NCI-H345 treated with DMSO at 0.1 percent for 48 hours (cell line): ENCODE measurements around the gene SHQ1.
"Not testable (repeated sequence)": the region's sequence is repeated elsewhere in the genome, so short reads cannot be mapped to it uniquely, and the experiment has no call there.

Experiments used
- DNase-seq: peaks from one replicate; lab custom pipeline; 2025; ENCODE audit not compliant: unreplicated experiment; lab: John Stamatoyannopoulos, UW

SHQ1 gene

GRCh38 chr3:72803573-72803972, 44.7 kb downstream of the SHQ1 start:
- DNase-seq, result no peak

- no peak for DNase-seq
These were observed 46.2 kb downstream of the SHQ1 start for GRCh38 chr3:72802001-72802400.

GRCh38 chr3:72800869-72801268, 47.4 kb downstream of the SHQ1 start:
- DNase-seq, result no peak

GRCh38 chr3:72798552-72799195, 49.6 kb downstream of the SHQ1 start:
- DNase-seq, result no peak

GRCh38 chr3:72797773-72798543, 50.3 kb downstream of the SHQ1 start:
- DNase-seq, result peak; percentile 93

GRCh38 chr3:72794079-72794478, 54.2 kb downstream of the SHQ1 start:
- no peak for DNase-seq

- no peak for DNase-seq
These were observed 57.1 kb downstream of the SHQ1 start for GRCh38 chr3:72791161-72791560.

GRCh38 chr3:72789786-72790185, 58.5 kb downstream of the SHQ1 start:
- no peak for DNase-seq

- not testable (repeated sequence) for DNase-seq
These were observed 60.0 kb downstream of the SHQ1 start for GRCh38 chr3:72788232-72788631.

GRCh38 chr3:72786668-72787067, 61.6 kb downstream of the SHQ1 start:
- no peak for DNase-seq

GRCh38 chr3:72784226-72784625, 64.0 kb downstream of the SHQ1 start:
- no peak for DNase-seq

- peak; percentile 43 for DNase-seq
These were observed 65.7 kb downstream of the SHQ1 start for GRCh38 chr3:72782521-72782920.

- DNase-seq, result no peak
These were observed 78.3 kb downstream of the SHQ1 start for GRCh38 chr3:72769758-72770540.

- DNase-seq, result no peak
These were observed 79.3 kb downstream of the SHQ1 start for GRCh38 chr3:72768936-72769335.

- no peak for DNase-seq
These were observed 79.8 kb downstream of the SHQ1 start for GRCh38 chr3:72768481-72768880.

- DNase-seq, result no peak
These were observed 80.2 kb downstream of the SHQ1 start for GRCh38 chr3:72768006-72768441.

- DNase-seq, result no peak
These were observed 81.4 kb downstream of the SHQ1 start for GRCh38 chr3:72766866-72767265.

- no peak for DNase-seq
These were observed 84.3 kb downstream of the SHQ1 start for GRCh38 chr3:72763751-72764440.

- no peak for DNase-seq
These were observed 86.8 kb downstream of the SHQ1 start for GRCh38 chr3:72761410-72761809.

GRCh38 chr3:72760225-72760624, 88.0 kb downstream of the SHQ1 start:
- no peak for DNase-seq

GRCh38 chr3:72756900-72757299, 91.3 kb downstream of the SHQ1 start:
- DNase-seq, result no peak
